GM12891 (cell line): ENCODE data around the gene RAB9B.

Experiments
- PAX5 ChIP-seq: IDR thresholded peaks from 2 replicates; pipeline ENCODE4 v1.6.1; 2011; ENCODE audit warnings: low read length, moderate library complexity, mild to moderate bottlenecking; ENCODE audit not compliant: insufficient read depth, severe bottlenecking
- POLR2A ChIP-seq: IDR thresholded peaks from 2 replicates; pipeline ENCODE4 v1.6.1; 2011; ENCODE audit warnings: low read depth, low read length, control low read depth
- POLR2AphosphoS5 ChIP-seq: IDR thresholded peaks from 2 replicates; pipeline ENCODE4 v1.6.1; 2011; ENCODE audit warnings: low read depth, low read length, control low read depth
- TAF1 ChIP-seq: IDR thresholded peaks from 2 replicates; pipeline ENCODE4 v1.6.1; 2011; ENCODE audit warnings: low read depth, low read length, control low read depth

- no peak for TF ChIP-seq TAF1
- TF ChIP-seq POLR2AphosphoS5, result no peak
- no peak for TF ChIP-seq POLR2A
- no peak for TF ChIP-seq PAX5
These were observed 13.0 kb downstream of the RAB9B start for GRCh38 chrX:103818842-103819619.
